ENCODE data around the gene DNER. TPM values are rescaled to one million over a fixed set of nuclear protein-coding genes. Genes with fewer than 3 reads are reported as not detected.
A peak's percentile ranks its signal among the peaks of the same experiment; 100 is the strongest.

DNER gene
- total RNA-seq, 1 experiment from 2014 or later: 2.9 TPM

- TF ChIP-seq REST (IDR thresholded peaks at IDR 0.05; ENCODE audit: low read depth): no peak
- peak; percentile 25; the same call in 1 of the 2 replicates for TF ChIP-seq CBX3 (IDR thresholded peaks at IDR 0.05; ENCODE audit: low read depth)
- TF ChIP-seq POLR2A (IDR thresholded peaks at IDR 0.05; ENCODE audit: borderline replicate concordance, extremely low read depth, insufficient read depth, insufficient read length): no peak
- TF ChIP-seq SIN3A (IDR thresholded peaks at IDR 0.05; ENCODE audit: low read depth): no peak
- peak; percentile 43 for TF ChIP-seq SP1 (IDR thresholded peaks at IDR 0.05; ENCODE audit: low read depth)
- TF ChIP-seq FOSL1 (IDR thresholded peaks at IDR 0.05; ENCODE audit: low read depth): peak; percentile 54; the same call in 1 of the 2 replicates
- no peak for TF ChIP-seq YY1 (IDR thresholded peaks at IDR 0.05; ENCODE audit: extremely low read depth, insufficient replicate concordance, low read depth, low read length)
- no peak for TF ChIP-seq ATF3 (IDR thresholded peaks at IDR 0.05)
- no peak for TF ChIP-seq TCF7L2 (IDR thresholded peaks at IDR 0.05; ENCODE audit: borderline replicate concordance, extremely low read depth, insufficient read depth, insufficient read length)
These were observed 72.0 kb downstream of the DNER start (continued) for GRCh38 chr2:229642371-229642770.

GRCh38 chr2:229641676-229642075 lies 72.7 kb downstream of the DNER start:
- H3K4me2 ChIP-seq (ENCODE audit: low read length): no peak overlapping the region
- no peak overlapping the region for H3K4me3 ChIP-seq (replicated peaks in 1 of 2; ENCODE audit: low read depth in 1 of 2, low read length in 2 of 2)
- no peak overlapping the region for H2AFZ ChIP-seq (ENCODE audit: low read depth, low read length, poor library complexity, severe bottlenecking)
- intact Hi-C loops (cut with micrococcal nuclease): no loop called here
- DNase-seq (ENCODE audit: low read depth, low spot score) (no peak), ATAC-seq (no peak)
- peaks cover 4 to 12% of the 10 kb centered on the region in 2 experiments; a peak in 3 of 4 replicates for H3K4me1 ChIP-seq (ENCODE audit: control insufficient read depth in 1 of 2, insufficient read depth in 2 of 2, low read length in 2 of 2)
- TF ChIP-seq ZBTB33 (IDR thresholded peaks at IDR 0.05; ENCODE audit: extremely low read depth, insufficient replicate concordance, low read length) (no peak), FOSL1 (IDR thresholded peaks at IDR 0.05; ENCODE audit: low read depth) (no peak), CEBPB (IDR thresholded peaks at IDR 0.05; ENCODE audit: low read depth) (no peak), ATF3 (IDR thresholded peaks at IDR 0.05) (no peak), RAD21 (IDR thresholded peaks at IDR 0.05; ENCODE audit: low read depth) (peak; percentile 39), CTCF (IDR thresholded peaks at IDR 0.05 in 2 of 3, conservative IDR thresholded peaks at IDR 0.05 in 1 of 3; ENCODE audit: borderline replicate concordance in 1 of 3, insufficient read depth in 1 of 3, low read depth in 2 of 3, low read length in 2 of 3) (peak; percentile 21 to 39 (median 25); a peak in 3 of 6 replicates), EZH2 (IDR thresholded peaks at IDR 0.05) (no peak), POLR2A (IDR thresholded peaks at IDR 0.05; ENCODE audit: borderline replicate concordance, extremely low read depth, insufficient read depth, insufficient read length) (no peak), ZFX (IDR thresholded peaks at IDR 0.05) (no peak), POLR2AphosphoS5 (IDR thresholded peaks at IDR 0.05; ENCODE audit: low read depth, low read length) (no peak)
- ChIA-PET RAD21 (ENCODE audit: low non-redundant PET in 1 of 2, low total read pairs in 2 of 2, uncharacterized antibody in 2 of 2, unreplicated experiment in 2 of 2) (no interaction called here), CTCF (interaction anchor here (1.4 kb wide), 1 partner anchor 210 kb away, joined by 3 read pairs; no protein-coding TSS in a partner anchor), POLR2A (no interaction called here)
- H3K9ac ChIP-seq (ENCODE audit: low read length): no peak overlapping the region
- H3K27ac ChIP-seq (ENCODE audit: low read depth, low read length): no peak overlapping the region
- no peaks in the 10 kb centered on the region for H4K20me1 ChIP-seq (ENCODE audit: insufficient read depth)
- no peaks in the 10 kb centered on the region for H3K9me3 ChIP-seq (ENCODE audit: control insufficient read depth in 1 of 2, insufficient read depth in 1 of 2, low read depth in 1 of 2, low read length in 2 of 2)
- BruUV-seq (replicated peaks): no TSS peak
- H3K79me2 ChIP-seq (ENCODE audit: insufficient read depth, low read length): no peaks in the 10 kb centered on the region
- no peaks in the 10 kb centered on the region for H3K27me3 ChIP-seq (ENCODE audit: insufficient read depth, low read length)
- H3K9me2 ChIP-seq (ENCODE audit: insufficient read depth): no peaks in the 10 kb centered on the region
- H3K36me3 ChIP-seq (ENCODE audit: control insufficient read depth in 1 of 2, insufficient read depth in 2 of 2, low read length in 2 of 2): no peaks in the 10 kb centered on the region

Data from HCT116 (cell line).